ENCODE measurements around the gene TFB1M.
"Not testable (repeated sequence)": the region's sequence is repeated elsewhere in the genome, so short reads cannot be mapped to it uniquely, and the experiment has no call there.

Gene TFB1M

GRCh38 chr6:155335265-155335664 is 21.0 kb upstream of the TFB1M start:
- Histone ChIP-seq H2AFZ (ENCODE audit: low read length) (no peak overlapping the region), H3F3A (ENCODE audit: insufficient read depth, low read length) (no peaks in the 10 kb centered on the region), H3K4me2 (ENCODE audit: low read depth, low read length) (no peak overlapping the region), H3K79me2 (ENCODE audit: low read length) (no peaks in the 10 kb centered on the region), H4K20me1 (ENCODE audit: insufficient read depth, low read length) (no peaks in the 10 kb centered on the region), H3K4me1 (ENCODE audit: low read length) (no peaks in the 10 kb centered on the region), H3K9me3 (replicated peaks; ENCODE audit: insufficient read depth, low read length) (no peaks in the 10 kb centered on the region), H3K4me3 (ENCODE audit: low read length) (no peak overlapping the region), H3K9ac (ENCODE audit: low read length) (no peak overlapping the region), H3K36me3 (replicated peaks; ENCODE audit: insufficient read depth, low read length) (no peaks in the 10 kb centered on the region), H3K9me2 (replicated peaks; ENCODE audit: insufficient read depth, low read length) (no peaks in the 10 kb centered on the region), H3K27me3 (replicated peaks; ENCODE audit: insufficient read depth, low read length) (no peaks in the 10 kb centered on the region), H3K27ac (ENCODE audit: low read length) (no peak overlapping the region)
- no peak for TF ChIP-seq EZH2 (optimal IDR thresholded peaks at IDR 0.05; ENCODE audit: low read depth, low read length)
- TF ChIP-seq, protein P1, sequence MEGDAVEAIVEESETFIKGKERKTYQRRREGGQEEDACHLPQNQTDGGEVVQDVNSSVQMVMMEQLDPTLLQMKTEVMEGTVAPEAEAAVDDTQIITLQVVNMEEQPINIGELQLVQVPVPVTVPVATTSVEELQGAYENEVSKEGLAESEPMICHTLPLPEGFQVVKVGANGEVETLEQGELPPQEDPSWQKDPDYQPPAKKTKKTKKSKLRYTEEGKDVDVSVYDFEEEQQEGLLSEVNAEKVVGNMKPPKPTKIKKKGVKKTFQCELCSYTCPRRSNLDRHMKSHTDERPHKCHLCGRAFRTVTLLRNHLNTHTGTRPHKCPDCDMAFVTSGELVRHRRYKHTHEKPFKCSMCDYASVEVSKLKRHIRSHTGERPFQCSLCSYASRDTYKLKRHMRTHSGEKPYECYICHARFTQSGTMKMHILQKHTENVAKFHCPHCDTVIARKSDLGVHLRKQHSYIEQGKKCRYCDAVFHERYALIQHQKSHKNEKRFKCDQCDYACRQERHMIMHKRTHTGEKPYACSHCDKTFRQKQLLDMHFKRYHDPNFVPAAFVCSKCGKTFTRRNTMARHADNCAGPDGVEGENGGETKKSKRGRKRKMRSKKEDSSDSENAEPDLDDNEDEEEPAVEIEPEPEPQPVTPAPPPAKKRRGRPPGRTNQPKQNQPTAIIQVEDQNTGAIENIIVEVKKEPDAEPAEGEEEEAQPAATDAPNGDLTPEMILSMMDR (IDR thresholded peaks at IDR 0.05; ENCODE audit: low read length), result no peak
- TF ChIP-seq EZH2phosphoT487 (IDR thresholded peaks at IDR 0.05; ENCODE audit: low read length), result no peak
- DNase-seq, result no peak

GRCh38 chr6:155334073-155334472 is 19.8 kb upstream of the TFB1M start:
- not testable (repeated sequence) for H4K20me1 ChIP-seq (ENCODE audit: insufficient read depth, low read length); H3F3A ChIP-seq (ENCODE audit: insufficient read depth, low read length); H3K4me1 ChIP-seq (ENCODE audit: low read length); H3K4me2 ChIP-seq (ENCODE audit: low read depth, low read length); H3K4me3 ChIP-seq (ENCODE audit: low read length); H3K9ac ChIP-seq (ENCODE audit: low read length); H3K79me2 ChIP-seq (ENCODE audit: low read length); H2AFZ ChIP-seq (ENCODE audit: low read length); H3K9me2 ChIP-seq (replicated peaks; ENCODE audit: insufficient read depth, low read length); DNase-seq; H3K27ac ChIP-seq (ENCODE audit: low read length); H3K27me3 ChIP-seq (replicated peaks; ENCODE audit: insufficient read depth, low read length); H3K36me3 ChIP-seq (replicated peaks; ENCODE audit: insufficient read depth, low read length); H3K9me3 ChIP-seq (replicated peaks; ENCODE audit: insufficient read depth, low read length)

GRCh38 chr6:155333414-155333813 is 19.1 kb upstream of the TFB1M start:
- Histone ChIP-seq H3K27me3 (replicated peaks; ENCODE audit: insufficient read depth, low read length) (no peaks in the 10 kb centered on the region), H3K9ac (ENCODE audit: low read length) (no peak overlapping the region), H3K36me3 (replicated peaks; ENCODE audit: insufficient read depth, low read length) (no peaks in the 10 kb centered on the region), H4K20me1 (ENCODE audit: insufficient read depth, low read length) (no peaks in the 10 kb centered on the region), H3K79me2 (ENCODE audit: low read length) (no peaks in the 10 kb centered on the region), H3F3A (ENCODE audit: insufficient read depth, low read length) (no peaks in the 10 kb centered on the region), H3K9me2 (replicated peaks; ENCODE audit: insufficient read depth, low read length) (no peaks in the 10 kb centered on the region), H3K4me1 (ENCODE audit: low read length) (no peaks in the 10 kb centered on the region), H3K4me2 (ENCODE audit: low read depth, low read length) (no peak overlapping the region), H3K27ac (ENCODE audit: low read length) (no peak overlapping the region), H3K9me3 (replicated peaks; ENCODE audit: insufficient read depth, low read length) (no peaks in the 10 kb centered on the region), H3K4me3 (ENCODE audit: low read length) (no peak overlapping the region), H2AFZ (ENCODE audit: low read length) (no peak overlapping the region)
- DNase-seq, result no peak
- TF ChIP-seq, protein P1 (IDR thresholded peaks at IDR 0.05; ENCODE audit: low read length), result no peak
- TF ChIP-seq EZH2phosphoT487 (IDR thresholded peaks at IDR 0.05; ENCODE audit: low read length) (no peak), EZH2 (optimal IDR thresholded peaks at IDR 0.05; ENCODE audit: low read depth, low read length) (no peak)

- no peak for DNase-seq
- H3K9me2 ChIP-seq (replicated peaks; ENCODE audit: insufficient read depth, low read length), result no peaks in the 10 kb centered on the region
- no peak overlapping the region for H2AFZ ChIP-seq (ENCODE audit: low read length)
- no peaks in the 10 kb centered on the region for H3K9me3 ChIP-seq (replicated peaks; ENCODE audit: insufficient read depth, low read length)
- H3K9ac ChIP-seq (ENCODE audit: low read length), result no peak overlapping the region
- H3K27me3 ChIP-seq (replicated peaks; ENCODE audit: insufficient read depth, low read length), result no peaks in the 10 kb centered on the region
- TF ChIP-seq EZH2 (optimal IDR thresholded peaks at IDR 0.05; ENCODE audit: low read depth, low read length) (no peak), EZH2phosphoT487 (IDR thresholded peaks at IDR 0.05; ENCODE audit: low read length) (no peak)
- TF ChIP-seq, protein P1 (IDR thresholded peaks at IDR 0.05; ENCODE audit: low read length), result no peak
- no peak overlapping the region for H3K4me2 ChIP-seq (ENCODE audit: low read depth, low read length)
- no peaks in the 10 kb centered on the region for H4K20me1 ChIP-seq (ENCODE audit: insufficient read depth, low read length)
- H3K79me2 ChIP-seq (ENCODE audit: low read length), result no peaks in the 10 kb centered on the region
- H3K4me1 ChIP-seq (ENCODE audit: low read length), result no peaks in the 10 kb centered on the region
- H3F3A ChIP-seq (ENCODE audit: insufficient read depth, low read length), result no peaks in the 10 kb centered on the region
- no peak overlapping the region for H3K27ac ChIP-seq (ENCODE audit: low read length)
- no peak overlapping the region for H3K4me3 ChIP-seq (ENCODE audit: low read length)
- H3K36me3 ChIP-seq (replicated peaks; ENCODE audit: insufficient read depth, low read length), result no peaks in the 10 kb centered on the region
Observed at GRCh38 chr6:155330922-155331321, 16.6 kb upstream of the TFB1M start.

Measured in MM.1S (cell line).